Smooth muscle cell (in vitro differentiated cells): ENCODE measurements around the gene TTC34. TPM values are rescaled to one million over a fixed set of nuclear protein-coding genes. Genes with fewer than 3 reads are reported as not detected.

ENCODE experiments used
- DNase-seq: peaks from one replicate; lab custom pipeline; 2025; ENCODE audit not compliant: unreplicated experiment; lab: John Stamatoyannopoulos, UW
- H2AFZ ChIP-seq: fragments of 200-600 bp; sonication (generic); 2 replicates; pipeline ENCODE4 v1.6.0; 2016; ENCODE audit warnings: antibody characterized with exemption, low read depth, mild to moderate bottlenecking
- H3F3A ChIP-seq: fragments of 200-600 bp; sonication (generic); 2 replicates; pipeline ENCODE4 v1.6.0; 2017; ENCODE audit warnings: antibody characterized with exemption, low read depth
- H3K27ac ChIP-seq: fragments of 200-600 bp; sonication (generic); 2 replicates; pipeline ENCODE4 v1.5.1; 2016; ENCODE audit warnings: low read depth, mild to moderate bottlenecking
- H3K27me3 ChIP-seq: fragments of 200-600 bp; sonication (generic); 2 replicates; pipeline ENCODE4 v1.6.1; 2016; ENCODE audit warnings: low read depth, mild to moderate bottlenecking
- H3K36me3 ChIP-seq: fragments of 200-600 bp; sonication (generic); 2 replicates; pipeline ENCODE4 v1.5.1; 2016; ENCODE audit warnings: low read depth
- H3K4me1 ChIP-seq: fragments of 200-600 bp; sonication (generic); 2 replicates; pipeline ENCODE4 v1.5.1; 2016; ENCODE audit warnings: low read depth
- H3K4me2 ChIP-seq: fragments of 200-600 bp; sonication (generic); 2 replicates; pipeline ENCODE4 v1.6.0; 2016; ENCODE audit warnings: mild to moderate bottlenecking
- H3K4me3 ChIP-seq: fragments of 200-600 bp; sonication (generic); 2 replicates; pipeline ENCODE4 v1.5.1; 2016; ENCODE audit warnings: mild to moderate bottlenecking
- H3K79me2 ChIP-seq: fragments of 200-600 bp; sonication (generic); 2 replicates; pipeline ENCODE4 v1.6.0; 2016; ENCODE audit warnings: low read depth, mild to moderate bottlenecking
- H3K9ac ChIP-seq: fragments of 200-600 bp; sonication (generic); 2 replicates; pipeline ENCODE4 v1.6.0; 2016; ENCODE audit warnings: low read depth
- H3K9me3 ChIP-seq: fragments of 200-600 bp; sonication (generic); replicated peaks from 2 replicates; pipeline ENCODE4 v1.5.1; 2016; ENCODE audit warnings: low read depth
- H4K20me1 ChIP-seq: fragments of 200-600 bp; sonication (generic); 2 replicates; pipeline ENCODE4 v1.6.0; 2016; ENCODE audit warnings: low read depth
- WGBS: methylation state at CpG from one replicate; pipeline ENCODE4 v1.1.7; 2016; ENCODE audit warnings: low lambda C conversion rate; 5-methylcytosine and 5-hydroxymethylcytosine counted together
- polyA plus RNA-seq: library from polyadenylated mRNA; unstranded; fragments of >200 nt; fragmentation: Nextera tagmentation; extraction: Ambion mirVana; gene quantifications from 2 replicates; pipeline ENCODE4 v1.2.1, GENCODE V29; 2016
- total RNA-seq: library from RNA; depleted of rRNA; stranded (reverse); fragments of >200 nt; gene quantifications from 2 replicates; pipeline ENCODE4 v1.2.3, GENCODE V29; 2014
- TF ChIP-seq, protein P1 (sequence below): fragments of 200-600 bp; sonication (generic); IDR thresholded peaks from 2 replicates; pipeline ENCODE4 v1.5.1; 2017; ENCODE audit warnings: borderline replicate concordance, mild to moderate bottlenecking, antibody characterized with exemption; ENCODE audit not compliant: insufficient read depth, poor library complexity, severe bottlenecking

The TTC34 gene
- total and polyA plus RNA-seq, 2 experiments from 2014 or later = 0.01 to 0.04 TPM

DNA sequence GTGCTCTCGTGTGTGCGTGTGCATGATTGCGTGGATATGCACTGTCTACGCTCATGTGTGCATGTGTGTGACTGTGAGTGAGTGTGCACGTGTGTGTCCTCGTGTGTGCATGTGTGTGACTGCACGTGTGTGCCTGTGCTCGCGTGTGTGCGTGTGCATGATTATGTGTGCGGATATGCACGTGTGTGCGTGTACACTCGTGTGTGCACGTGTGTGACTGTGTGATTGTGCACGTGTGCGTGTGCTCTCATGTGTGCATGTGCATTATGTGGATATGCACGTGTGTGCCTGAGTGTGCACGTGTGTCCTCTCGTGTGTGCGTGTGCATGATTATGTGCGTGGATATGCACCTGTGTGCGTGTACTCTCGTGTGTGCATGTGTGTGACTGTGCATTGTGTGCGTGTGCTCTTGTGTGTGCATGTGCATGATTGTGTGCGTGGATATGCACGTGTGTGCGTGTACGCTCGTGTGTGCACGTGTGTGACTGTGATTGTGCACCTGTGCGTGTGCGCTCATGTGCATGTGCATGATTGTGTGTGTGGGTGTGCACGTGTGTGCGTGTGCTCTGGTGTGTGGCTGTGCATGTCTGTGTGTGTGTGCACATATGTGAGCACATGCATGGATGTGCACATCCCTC lies 170.9 kb downstream of the TTC34 start:
- H3K79me2 ChIP-seq = no peaks in the 10 kb centered on the region
- no peak overlapping the region for H3K27ac ChIP-seq
- TF ChIP-seq, protein P1, sequence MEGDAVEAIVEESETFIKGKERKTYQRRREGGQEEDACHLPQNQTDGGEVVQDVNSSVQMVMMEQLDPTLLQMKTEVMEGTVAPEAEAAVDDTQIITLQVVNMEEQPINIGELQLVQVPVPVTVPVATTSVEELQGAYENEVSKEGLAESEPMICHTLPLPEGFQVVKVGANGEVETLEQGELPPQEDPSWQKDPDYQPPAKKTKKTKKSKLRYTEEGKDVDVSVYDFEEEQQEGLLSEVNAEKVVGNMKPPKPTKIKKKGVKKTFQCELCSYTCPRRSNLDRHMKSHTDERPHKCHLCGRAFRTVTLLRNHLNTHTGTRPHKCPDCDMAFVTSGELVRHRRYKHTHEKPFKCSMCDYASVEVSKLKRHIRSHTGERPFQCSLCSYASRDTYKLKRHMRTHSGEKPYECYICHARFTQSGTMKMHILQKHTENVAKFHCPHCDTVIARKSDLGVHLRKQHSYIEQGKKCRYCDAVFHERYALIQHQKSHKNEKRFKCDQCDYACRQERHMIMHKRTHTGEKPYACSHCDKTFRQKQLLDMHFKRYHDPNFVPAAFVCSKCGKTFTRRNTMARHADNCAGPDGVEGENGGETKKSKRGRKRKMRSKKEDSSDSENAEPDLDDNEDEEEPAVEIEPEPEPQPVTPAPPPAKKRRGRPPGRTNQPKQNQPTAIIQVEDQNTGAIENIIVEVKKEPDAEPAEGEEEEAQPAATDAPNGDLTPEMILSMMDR = no peak
- no peaks in the 10 kb centered on the region for H3K4me1 ChIP-seq
- H3K9ac ChIP-seq = no peak overlapping the region
- H3K4me2 ChIP-seq = no peak overlapping the region
- no peak overlapping the region for H3K4me3 ChIP-seq
- 95% methylated on average over 35 of the region's 35 CpGs for WGBS
- H3K27me3 ChIP-seq = peaks cover 49% of the 10 kb centered on the region
- no peaks in the 10 kb centered on the region for H3F3A ChIP-seq
- no peaks in the 10 kb centered on the region for H3K36me3 ChIP-seq
- no peak for DNase-seq
- H3K9me3 ChIP-seq = no peaks in the 10 kb centered on the region
- no peaks in the 10 kb centered on the region for H4K20me1 ChIP-seq
- H2AFZ ChIP-seq = no peak overlapping the region

DNA sequence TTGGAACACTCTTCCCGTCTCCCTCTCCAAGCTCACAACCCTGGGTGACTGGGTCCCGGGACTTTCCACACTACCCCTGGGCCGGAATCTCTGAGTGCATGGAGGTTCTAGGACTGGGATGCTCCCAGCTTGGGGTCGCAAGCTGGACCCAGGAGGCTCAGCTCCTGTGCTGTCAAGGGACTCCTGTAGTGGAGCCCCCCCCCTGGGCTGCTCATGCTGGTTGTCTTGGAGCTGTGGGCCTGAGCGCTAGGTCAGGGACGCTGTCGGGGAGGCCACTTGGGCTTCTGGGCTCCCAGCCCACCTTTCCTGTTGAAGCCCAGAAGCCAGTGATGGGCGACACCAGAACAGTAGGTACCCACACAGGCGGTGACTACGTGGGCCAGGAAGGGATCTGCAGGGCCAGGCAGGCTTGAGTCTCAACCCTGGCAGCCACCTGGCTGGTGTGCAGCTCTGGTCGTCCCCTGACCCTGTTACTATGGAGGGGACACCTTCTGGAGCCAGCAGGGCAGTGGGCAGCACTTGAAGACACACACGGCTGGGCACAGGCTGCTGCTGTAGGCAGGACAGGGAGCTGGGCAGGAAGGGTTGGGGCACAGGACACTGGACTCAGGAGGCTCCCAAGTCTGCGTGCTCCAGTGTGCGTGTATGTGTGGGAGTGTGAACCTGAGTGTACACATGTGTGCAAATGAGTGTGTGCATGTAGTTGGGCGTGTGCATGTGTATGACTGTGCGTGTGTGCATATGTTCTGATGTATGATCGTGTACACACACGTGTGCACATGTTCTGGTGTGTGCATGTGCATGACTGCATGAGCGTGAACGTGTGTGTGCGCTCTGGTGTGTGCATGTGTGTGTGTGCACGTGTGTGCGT lies 171.6 kb downstream of the TTC34 start:
- no peak overlapping the region for H2AFZ ChIP-seq
- no peaks in the 10 kb centered on the region for H3K9me3 ChIP-seq
- no peaks in the 10 kb centered on the region for H4K20me1 ChIP-seq
- no peak for DNase-seq
- H3F3A ChIP-seq = no peaks in the 10 kb centered on the region
- H3K27me3 ChIP-seq = peaks cover 50% of the 10 kb centered on the region
- WGBS = 91% methylated on average over 23 of the region's 23 CpGs
- no peak overlapping the region for H3K4me3 ChIP-seq
- no peaks in the 10 kb centered on the region for H3K79me2 ChIP-seq
- no peak overlapping the region for H3K4me2 ChIP-seq
- H3K36me3 ChIP-seq = no peaks in the 10 kb centered on the region
- no peak overlapping the region for H3K27ac ChIP-seq
- no peaks in the 10 kb centered on the region for H3K4me1 ChIP-seq
- H3K9ac ChIP-seq = no peak overlapping the region
- TF ChIP-seq, protein P1 = no peak

DNA sequence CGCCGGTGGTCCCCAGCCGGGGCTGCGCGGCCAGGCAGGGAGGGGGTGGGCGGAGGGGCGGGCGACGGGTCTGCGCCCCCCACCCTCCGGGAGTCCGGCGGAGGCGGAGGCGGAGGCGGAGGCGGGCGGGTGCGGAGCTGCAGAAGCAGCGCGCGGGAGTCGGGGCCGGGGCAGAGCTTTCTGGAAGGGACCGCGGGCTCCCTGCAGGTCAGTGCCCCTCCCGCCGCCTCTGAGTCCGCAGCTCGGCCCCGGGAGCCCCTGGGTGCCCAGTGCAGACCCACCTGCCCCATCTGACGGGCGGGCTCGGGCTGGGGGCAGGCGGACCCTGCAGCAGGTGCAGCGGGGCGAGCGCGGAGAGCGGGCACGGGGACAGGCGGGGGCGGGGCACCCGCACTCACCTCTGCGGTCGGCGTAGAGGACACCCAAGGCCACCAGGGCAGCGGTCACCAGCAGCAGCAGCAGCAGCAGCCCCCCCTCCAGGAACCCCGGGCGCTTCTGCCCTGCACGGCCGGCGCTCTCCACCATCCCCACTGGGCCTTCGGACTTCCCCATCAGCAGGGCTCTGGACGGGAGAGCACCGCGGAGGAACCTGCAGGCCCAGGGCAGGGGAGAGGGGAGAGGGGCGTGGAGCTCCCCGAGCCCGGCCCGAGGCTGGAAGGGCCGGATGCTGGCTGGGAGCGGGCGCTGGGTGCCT lies 172.4 kb downstream of the TTC34 start:
- Histone ChIP-seq H3K27ac (no peak overlapping the region), H3K4me2 (no peak overlapping the region), H4K20me1 (no peaks in the 10 kb centered on the region), H3K4me1 (no peaks in the 10 kb centered on the region), H3F3A (no peaks in the 10 kb centered on the region), H3K4me3 (no peak overlapping the region), H3K9me3 (no peaks in the 10 kb centered on the region), H3K27me3 (peaks cover 50% of the 10 kb centered on the region), H3K36me3 (no peaks in the 10 kb centered on the region), H3K9ac (no peak overlapping the region), H2AFZ (no peak overlapping the region), H3K79me2 (no peaks in the 10 kb centered on the region)
- no peak for DNase-seq
- TF ChIP-seq, protein P1 = no peak
- WGBS = 16% methylated on average over 27 of the region's 64 CpGs
